HepG2 (cell line): ENCODE data around the gene BMPR2. TPM values are rescaled to one million over a fixed set of nuclear protein-coding genes. Genes with fewer than 3 reads are reported as not detected.

ENCODE experiments used
- DNMT3B ChIP-seq: conservative IDR thresholded peaks from 2 replicates; pipeline ENCODE4 v1.6.1; 2016; ENCODE audit warnings: missing biosample characterization, control low read depth
- ETV6 ChIP-seq: sonication (generic); formaldehyde crosslinking; conservative IDR thresholded peaks from 2 replicates; pipeline ENCODE4 v1.4.0; 2020; ENCODE audit warnings: missing genetic modification reagents
- FOSL1 ChIP-seq: sonication (generic); formaldehyde crosslinking; IDR thresholded peaks from 2 replicates; pipeline ENCODE4 v1.9.0; 2021; ENCODE audit warnings: missing genetic modification reagents, borderline replicate concordance
- ZNF350 ChIP-seq: sonication (generic); formaldehyde crosslinking; IDR thresholded peaks from 2 replicates; pipeline ENCODE4 v1.4.0; 2020; ENCODE audit warnings: mild to moderate bottlenecking, low read depth, missing genetic modification reagents, borderline replicate concordance
- ZNF430 ChIP-seq: sonication (generic); formaldehyde crosslinking; IDR thresholded peaks from 2 replicates; pipeline ENCODE4 v1.9.0; 2021; ENCODE audit warnings: mild to moderate bottlenecking, missing genetic modification reagents
- ZNF451 ChIP-seq: sonication (generic); formaldehyde crosslinking; IDR thresholded peaks from 2 replicates; pipeline ENCODE4 v1.5.0; 2020; ENCODE audit warnings: mild to moderate bottlenecking, missing genetic modification reagents
- ZNF563 ChIP-seq: sonication (generic); formaldehyde crosslinking; IDR thresholded peaks from 2 replicates; pipeline ENCODE4 v1.8.0; 2022; ENCODE audit warnings: mild to moderate bottlenecking, moderate library complexity, missing genetic modification reagents
- polyA plus RNA-seq, 8 experiments: library from polyadenylated mRNA; depleted of rRNA in 3 of 8; stranded (reverse) in 7 of 8; unstranded in 1 of 8; fragments of >200 nt; fragmentation: Illumina TruSeq in 4 of 8; extraction: Trizol in 4 of 8; gene quantifications; 2 replicates each; pipeline versions ENCODE4 v1.2.1 to v1.2.3, GENCODE V29; 2011 to 2016; ENCODE audit warnings: low read depth in 4 of 8, missing spikeins in 1 of 8, mixed read lengths in 1 of 8; ENCODE audit not compliant: insufficient read depth in 1 of 8
- total RNA-seq, 5 experiments: library from RNA; depleted of rRNA; stranded (reverse); fragments of >200 nt; fragmentation: Illumina TruSeq; extraction: Trizol; gene quantifications; 2 replicates each; pipeline ENCODE4 v1.2.3, GENCODE V29; 2016; ENCODE audit warnings: low read depth in 1 of 5
- TF ChIP-seq, protein P1 (sequence below): sonication (generic); formaldehyde crosslinking; IDR thresholded peaks from 2 replicates; pipeline ENCODE4 v1.4.0; 2020; ENCODE audit warnings: missing genetic modification reagents
- TF ChIP-seq, protein P2 (sequence below): sonication (generic); formaldehyde crosslinking; IDR thresholded peaks from 2 replicates; pipeline ENCODE4 v1.5.0; 2020; ENCODE audit warnings: mild to moderate bottlenecking, missing genetic modification reagents, borderline replicate concordance
- TF ChIP-seq, protein P3 (sequence below): IDR thresholded peaks from 2 replicates; pipeline ENCODE4 v1.6.1; 2012; ENCODE audit warnings: low read length, improper control_type of control experiment
- TF ChIP-seq, protein P4 (sequence below): sonication (generic); formaldehyde crosslinking; IDR thresholded peaks from 2 replicates; pipeline ENCODE4 v1.4.0; 2020; ENCODE audit warnings: missing genetic modification reagents, borderline replicate concordance

Gene BMPR2
- total and polyA plus RNA-seq, 2 of the 13 experiments (the other 11 are each of a cell fraction or from before 2014, with no cell fraction given) = 5.5 to 10.3 TPM

DNA sequence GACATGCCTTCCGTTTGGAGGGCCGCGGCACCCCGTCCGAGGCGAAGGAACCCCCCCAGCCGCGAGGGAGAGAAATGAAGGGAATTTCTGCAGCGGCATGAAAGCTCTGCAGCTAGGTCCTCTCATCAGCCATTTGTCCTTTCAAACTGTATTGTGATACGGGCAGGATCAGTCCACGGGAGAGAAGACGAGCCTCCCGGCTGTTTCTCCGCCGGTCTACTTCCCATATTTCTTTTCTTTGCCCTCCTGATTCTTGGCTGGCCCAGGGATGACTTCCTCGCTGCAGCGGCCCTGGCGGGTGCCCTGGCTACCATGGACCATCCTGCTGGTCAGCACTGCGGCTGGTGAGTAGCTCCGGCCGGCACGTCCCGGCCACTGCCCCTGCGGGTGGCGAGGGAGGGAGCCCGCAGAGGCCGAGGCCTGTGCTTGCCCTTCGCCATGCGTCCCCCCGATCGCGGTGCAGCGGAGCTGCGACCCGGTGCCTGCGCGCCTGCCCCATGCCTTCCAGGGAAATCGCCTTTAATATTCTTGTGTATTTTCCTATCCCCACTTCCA is 1.2 kb downstream of the BMPR2 start (continued):
- TF ChIP-seq, protein P1, sequence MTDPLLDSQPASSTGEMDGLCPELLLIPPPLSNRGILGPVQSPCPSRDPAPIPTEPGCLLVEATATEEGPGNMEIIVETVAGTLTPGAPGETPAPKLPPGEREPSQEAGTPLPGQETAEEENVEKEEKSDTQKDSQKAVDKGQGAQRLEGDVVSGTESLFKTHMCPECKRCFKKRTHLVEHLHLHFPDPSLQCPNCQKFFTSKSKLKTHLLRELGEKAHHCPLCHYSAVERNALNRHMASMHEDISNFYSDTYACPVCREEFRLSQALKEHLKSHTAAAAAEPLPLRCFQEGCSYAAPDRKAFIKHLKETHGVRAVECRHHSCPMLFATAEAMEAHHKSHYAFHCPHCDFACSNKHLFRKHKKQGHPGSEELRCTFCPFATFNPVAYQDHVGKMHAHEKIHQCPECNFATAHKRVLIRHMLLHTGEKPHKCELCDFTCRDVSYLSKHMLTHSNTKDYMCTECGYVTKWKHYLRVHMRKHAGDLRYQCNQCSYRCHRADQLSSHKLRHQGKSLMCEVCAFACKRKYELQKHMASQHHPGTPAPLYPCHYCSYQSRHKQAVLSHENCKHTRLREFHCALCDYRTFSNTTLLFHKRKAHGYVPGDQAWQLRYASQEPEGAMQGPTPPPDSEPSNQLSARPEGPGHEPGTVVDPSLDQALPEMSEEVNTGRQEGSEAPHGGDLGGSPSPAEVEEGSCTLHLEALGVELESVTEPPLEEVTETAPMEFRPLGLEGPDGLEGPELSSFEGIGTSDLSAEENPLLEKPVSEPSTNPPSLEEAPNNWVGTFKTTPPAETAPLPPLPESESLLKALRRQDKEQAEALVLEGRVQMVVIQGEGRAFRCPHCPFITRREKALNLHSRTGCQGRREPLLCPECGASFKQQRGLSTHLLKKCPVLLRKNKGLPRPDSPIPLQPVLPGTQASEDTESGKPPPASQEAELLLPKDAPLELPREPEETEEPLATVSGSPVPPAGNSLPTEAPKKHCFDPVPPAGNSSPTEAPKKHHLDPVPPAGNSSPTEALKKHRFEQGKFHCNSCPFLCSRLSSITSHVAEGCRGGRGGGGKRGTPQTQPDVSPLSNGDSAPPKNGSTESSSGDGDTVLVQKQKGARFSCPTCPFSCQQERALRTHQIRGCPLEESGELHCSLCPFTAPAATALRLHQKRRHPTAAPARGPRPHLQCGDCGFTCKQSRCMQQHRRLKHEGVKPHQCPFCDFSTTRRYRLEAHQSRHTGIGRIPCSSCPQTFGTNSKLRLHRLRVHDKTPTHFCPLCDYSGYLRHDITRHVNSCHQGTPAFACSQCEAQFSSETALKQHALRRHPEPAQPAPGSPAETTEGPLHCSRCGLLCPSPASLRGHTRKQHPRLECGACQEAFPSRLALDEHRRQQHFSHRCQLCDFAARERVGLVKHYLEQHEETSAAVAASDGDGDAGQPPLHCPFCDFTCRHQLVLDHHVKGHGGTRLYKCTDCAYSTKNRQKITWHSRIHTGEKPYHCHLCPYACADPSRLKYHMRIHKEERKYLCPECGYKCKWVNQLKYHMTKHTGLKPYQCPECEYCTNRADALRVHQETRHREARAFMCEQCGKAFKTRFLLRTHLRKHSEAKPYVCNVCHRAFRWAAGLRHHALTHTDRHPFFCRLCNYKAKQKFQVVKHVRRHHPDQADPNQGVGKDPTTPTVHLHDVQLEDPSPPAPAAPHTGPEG (CRISPR knock-in tag) = 0 out of 2 replicates have a peak, but pooled peaks have one; percentile 17
- peak; percentile 22; the same call in 1 of the 2 replicates for TF ChIP-seq ZNF430 (CRISPR knock-in tag)
- no peak; the same call in 1 of the 2 replicates for TF ChIP-seq ZNF350 (CRISPR knock-in tag)
- TF ChIP-seq ZNF451 = no peak
- no peak for TF ChIP-seq DNMT3B
- TF ChIP-seq, protein P2, sequence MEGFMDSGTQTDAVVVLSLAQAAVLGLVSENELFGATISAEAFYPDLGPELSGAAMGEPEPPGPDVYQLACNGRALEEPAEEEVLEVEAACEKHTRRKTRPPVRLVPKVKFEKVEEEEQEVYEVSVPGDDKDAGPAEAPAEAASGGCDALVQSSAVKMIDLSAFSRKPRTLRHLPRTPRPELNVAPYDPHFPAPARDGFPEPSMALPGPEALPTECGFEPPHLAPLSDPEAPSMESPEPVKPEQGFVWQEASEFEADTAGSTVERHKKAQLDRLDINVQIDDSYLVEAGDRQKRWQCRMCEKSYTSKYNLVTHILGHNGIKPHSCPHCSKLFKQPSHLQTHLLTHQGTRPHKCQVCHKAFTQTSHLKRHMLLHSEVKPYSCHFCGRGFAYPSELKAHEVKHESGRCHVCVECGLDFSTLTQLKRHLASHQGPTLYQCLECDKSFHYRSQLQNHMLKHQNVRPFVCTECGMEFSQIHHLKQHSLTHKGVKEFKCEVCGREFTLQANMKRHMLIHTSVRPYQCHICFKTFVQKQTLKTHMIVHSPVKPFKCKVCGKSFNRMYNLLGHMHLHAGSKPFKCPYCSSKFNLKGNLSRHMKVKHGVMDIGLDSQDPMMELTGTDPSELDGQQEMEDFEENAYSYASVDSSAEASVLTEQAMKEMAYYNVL (CRISPR knock-in tag) = peak; percentile 72
- TF ChIP-seq ZNF563 (CRISPR knock-in tag) = 0 out of 2 replicates have a peak, but pooled peaks have one; percentile 59
- TF ChIP-seq, protein P3, sequence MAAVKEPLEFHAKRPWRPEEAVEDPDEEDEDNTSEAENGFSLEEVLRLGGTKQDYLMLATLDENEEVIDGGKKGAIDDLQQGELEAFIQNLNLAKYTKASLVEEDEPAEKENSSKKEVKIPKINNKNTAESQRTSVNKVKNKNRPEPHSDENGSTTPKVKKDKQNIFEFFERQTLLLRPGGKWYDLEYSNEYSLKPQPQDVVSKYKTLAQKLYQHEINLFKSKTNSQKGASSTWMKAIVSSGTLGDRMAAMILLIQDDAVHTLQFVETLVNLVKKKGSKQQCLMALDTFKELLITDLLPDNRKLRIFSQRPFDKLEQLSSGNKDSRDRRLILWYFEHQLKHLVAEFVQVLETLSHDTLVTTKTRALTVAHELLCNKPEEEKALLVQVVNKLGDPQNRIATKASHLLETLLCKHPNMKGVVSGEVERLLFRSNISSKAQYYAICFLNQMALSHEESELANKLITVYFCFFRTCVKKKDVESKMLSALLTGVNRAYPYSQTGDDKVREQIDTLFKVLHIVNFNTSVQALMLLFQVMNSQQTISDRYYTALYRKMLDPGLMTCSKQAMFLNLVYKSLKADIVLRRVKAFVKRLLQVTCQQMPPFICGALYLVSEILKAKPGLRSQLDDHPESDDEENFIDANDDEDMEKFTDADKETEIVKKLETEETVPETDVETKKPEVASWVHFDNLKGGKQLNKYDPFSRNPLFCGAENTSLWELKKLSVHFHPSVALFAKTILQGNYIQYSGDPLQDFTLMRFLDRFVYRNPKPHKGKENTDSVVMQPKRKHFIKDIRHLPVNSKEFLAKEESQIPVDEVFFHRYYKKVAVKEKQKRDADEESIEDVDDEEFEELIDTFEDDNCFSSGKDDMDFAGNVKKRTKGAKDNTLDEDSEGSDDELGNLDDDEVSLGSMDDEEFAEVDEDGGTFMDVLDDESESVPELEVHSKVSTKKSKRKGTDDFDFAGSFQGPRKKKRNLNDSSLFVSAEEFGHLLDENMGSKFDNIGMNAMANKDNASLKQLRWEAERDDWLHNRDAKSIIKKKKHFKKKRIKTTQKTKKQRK = no peak
- TF ChIP-seq, protein P4, sequence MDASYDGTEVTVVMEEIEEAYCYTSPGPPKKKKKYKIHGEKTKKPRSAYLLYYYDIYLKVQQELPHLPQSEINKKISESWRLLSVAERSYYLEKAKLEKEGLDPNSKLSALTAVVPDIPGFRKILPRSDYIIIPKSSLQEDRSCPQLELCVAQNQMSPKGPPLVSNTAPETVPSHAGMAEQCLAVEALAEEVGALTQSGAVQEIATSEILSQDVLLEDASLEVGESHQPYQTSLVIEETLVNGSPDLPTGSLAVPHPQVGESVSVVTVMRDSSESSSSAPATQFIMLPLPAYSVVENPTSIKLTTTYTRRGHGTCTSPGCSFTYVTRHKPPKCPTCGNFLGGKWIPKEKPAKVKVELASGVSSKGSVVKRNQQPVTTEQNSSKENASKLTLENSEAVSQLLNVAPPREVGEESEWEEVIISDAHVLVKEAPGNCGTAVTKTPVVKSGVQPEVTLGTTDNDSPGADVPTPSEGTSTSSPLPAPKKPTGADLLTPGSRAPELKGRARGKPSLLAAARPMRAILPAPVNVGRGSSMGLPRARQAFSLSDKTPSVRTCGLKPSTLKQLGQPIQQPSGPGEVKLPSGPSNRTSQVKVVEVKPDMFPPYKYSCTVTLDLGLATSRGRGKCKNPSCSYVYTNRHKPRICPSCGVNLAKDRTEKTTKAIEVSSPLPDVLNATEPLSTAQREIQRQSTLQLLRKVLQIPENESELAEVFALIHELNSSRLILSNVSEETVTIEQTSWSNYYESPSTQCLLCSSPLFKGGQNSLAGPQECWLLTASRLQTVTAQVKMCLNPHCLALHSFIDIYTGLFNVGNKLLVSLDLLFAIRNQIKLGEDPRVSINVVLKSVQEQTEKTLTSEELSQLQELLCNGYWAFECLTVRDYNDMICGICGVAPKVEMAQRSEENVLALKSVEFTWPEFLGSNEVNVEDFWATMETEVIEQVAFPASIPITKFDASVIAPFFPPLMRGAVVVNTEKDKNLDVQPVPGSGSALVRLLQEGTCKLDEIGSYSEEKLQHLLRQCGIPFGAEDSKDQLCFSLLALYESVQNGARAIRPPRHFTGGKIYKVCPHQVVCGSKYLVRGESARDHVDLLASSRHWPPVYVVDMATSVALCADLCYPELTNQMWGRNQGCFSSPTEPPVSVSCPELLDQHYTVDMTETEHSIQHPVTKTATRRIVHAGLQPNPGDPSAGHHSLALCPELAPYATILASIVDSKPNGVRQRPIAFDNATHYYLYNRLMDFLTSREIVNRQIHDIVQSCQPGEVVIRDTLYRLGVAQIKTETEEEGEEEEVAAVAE (CRISPR knock-in tag) = no peak
- no peak for TF ChIP-seq ETV6
- TF ChIP-seq FOSL1 (CRISPR knock-in tag) = peak; percentile 31; the same call in 1 of the 2 replicates
